ENCODE measurements around the gene TAF6L.

DNA sequence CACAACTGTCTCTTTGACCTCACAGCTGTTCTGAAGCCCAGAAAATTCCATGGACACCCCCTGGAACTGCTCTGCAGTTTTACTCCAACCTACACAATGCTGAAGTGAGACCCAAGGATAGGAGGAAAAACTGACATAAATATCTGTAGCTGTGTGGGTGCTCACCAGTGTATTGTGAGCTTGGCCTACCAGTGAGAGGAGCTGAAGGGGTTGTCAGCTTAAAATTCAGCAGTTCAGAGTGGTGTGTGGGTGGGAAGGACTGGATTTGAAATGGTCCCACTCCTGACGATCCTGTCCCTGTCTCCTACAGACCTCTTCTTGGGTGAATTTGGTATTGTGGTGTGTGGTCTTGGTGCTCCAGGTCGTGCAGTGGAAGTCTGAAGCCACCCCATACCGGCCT is 18.4 kb downstream of the TAF6L start:
- TF ChIP-seq, protein P1, sequence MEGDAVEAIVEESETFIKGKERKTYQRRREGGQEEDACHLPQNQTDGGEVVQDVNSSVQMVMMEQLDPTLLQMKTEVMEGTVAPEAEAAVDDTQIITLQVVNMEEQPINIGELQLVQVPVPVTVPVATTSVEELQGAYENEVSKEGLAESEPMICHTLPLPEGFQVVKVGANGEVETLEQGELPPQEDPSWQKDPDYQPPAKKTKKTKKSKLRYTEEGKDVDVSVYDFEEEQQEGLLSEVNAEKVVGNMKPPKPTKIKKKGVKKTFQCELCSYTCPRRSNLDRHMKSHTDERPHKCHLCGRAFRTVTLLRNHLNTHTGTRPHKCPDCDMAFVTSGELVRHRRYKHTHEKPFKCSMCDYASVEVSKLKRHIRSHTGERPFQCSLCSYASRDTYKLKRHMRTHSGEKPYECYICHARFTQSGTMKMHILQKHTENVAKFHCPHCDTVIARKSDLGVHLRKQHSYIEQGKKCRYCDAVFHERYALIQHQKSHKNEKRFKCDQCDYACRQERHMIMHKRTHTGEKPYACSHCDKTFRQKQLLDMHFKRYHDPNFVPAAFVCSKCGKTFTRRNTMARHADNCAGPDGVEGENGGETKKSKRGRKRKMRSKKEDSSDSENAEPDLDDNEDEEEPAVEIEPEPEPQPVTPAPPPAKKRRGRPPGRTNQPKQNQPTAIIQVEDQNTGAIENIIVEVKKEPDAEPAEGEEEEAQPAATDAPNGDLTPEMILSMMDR (conservative IDR thresholded peaks at IDR 0.05): no peak
- no peak for TF ChIP-seq ZFX (IDR thresholded peaks at IDR 0.05)

Measured in C4-2B (cell line).